Esophagus mucosa (tissue), 1 donor: Measurements from ENCODE around the gene MYO5B. TPM values are rescaled to one million over a fixed set of nuclear protein-coding genes. Genes with fewer than 3 reads are reported as not detected.
"Not testable (repeated sequence)": the region's sequence is repeated elsewhere in the genome, so short reads cannot be mapped to it uniquely, and the experiment has no call there.

Source experiments
- ATAC-seq: fragments of 200-7000 bp; cut with Tn5 transposase; one replicate; pipeline ENCODE4 v1.9.1; 2020
- total RNA-seq: library from RNA; stranded (reverse); gene quantifications from one replicate; pipeline ENCODE4 v1.2.4, GENCODE V29; 2023
- donor health status: DM: yes; HTN: yes; CAD: no.

The MYO5B gene
- total RNA-seq, 1 donor from 2014 or later: 29.6 TPM

DNA sequence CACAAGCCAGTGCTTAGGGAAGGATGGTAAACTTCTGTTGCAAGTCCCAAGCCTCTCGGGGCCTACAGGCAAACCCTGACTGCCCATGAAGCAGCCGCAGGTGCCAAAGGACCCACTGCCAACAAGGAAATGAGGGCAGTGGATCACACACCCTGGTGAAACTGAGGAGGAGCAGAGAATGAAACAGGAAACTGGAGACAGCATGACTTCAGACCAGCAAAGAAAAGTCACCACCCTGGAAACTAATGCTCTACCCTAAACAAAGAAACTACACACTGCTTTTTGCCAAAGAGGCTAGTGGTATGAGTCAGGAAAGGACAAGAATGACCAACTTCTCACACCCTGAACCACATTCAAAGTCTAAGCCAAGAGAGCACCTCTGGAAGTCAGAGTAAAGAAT is 97.2 kb downstream of the MYO5B start:
- ATAC-seq: peak; percentile 90

GRCh38 chr18:50096766-50097435 is 98.0 kb downstream of the MYO5B start:
- ATAC-seq: no peak

- not testable (repeated sequence) for ATAC-seq
Observed at GRCh38 chr18:50094786-50095185, 100.2 kb downstream of the MYO5B start.

DNA sequence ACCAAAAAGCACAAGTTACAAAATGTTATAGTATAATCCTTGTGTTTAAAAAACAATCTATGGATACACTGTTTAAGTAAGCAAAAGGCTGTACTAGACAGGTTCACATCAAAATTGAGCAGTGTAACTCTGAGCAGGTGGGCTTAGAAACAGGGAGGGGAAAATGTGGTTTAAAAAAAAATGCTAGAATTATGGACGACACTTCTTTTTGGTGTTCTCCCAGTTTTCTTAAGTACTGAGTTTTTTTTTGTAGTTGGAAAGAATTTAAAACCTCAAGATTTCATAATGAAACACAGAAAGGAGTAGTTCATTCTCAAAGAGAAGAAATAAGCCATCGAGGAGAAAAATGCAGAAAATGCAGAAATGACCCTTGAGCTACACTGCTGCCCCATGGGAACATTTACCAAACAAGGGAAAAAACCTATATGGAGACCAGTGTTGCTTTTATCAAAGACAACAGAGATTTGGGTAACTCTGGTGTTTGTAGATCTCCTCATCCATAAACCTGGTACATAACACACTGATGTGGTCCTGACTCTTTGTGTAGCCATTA is 100.7 kb downstream of the MYO5B start:
- no peak for ATAC-seq

DNA sequence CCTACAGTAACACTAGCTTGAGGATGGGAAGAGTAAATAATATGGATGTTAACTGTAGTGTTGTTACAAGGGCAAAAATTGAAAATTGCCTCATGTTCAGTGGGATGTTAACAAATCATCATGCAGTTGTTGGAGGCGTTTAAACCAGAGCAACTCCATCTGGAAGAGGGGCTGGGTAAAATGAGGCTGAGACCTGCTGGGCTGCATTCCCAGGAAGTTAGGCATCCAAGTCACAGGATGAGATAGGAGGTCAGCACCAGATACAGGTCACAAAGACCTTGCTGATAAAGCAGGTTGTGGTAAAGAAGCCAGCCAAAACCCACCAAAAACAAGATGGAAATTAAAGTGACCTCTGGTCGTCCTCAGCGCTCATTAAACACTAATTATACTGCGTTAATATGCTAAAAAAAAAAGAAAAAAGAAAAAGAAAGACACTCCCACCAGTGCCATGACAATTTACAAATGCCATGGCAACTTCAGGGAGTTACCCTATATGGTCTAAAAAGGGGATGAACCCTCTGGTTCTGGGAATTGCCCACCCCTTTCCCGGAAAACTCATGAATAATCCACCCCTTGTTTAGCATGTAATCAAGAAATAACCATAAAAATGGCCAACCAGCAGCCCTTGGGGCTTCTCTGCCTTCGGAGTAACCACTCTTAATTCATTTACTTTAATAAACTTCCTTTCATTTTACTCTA is 101.4 kb downstream of the MYO5B start:
- no peak for ATAC-seq

DNA sequence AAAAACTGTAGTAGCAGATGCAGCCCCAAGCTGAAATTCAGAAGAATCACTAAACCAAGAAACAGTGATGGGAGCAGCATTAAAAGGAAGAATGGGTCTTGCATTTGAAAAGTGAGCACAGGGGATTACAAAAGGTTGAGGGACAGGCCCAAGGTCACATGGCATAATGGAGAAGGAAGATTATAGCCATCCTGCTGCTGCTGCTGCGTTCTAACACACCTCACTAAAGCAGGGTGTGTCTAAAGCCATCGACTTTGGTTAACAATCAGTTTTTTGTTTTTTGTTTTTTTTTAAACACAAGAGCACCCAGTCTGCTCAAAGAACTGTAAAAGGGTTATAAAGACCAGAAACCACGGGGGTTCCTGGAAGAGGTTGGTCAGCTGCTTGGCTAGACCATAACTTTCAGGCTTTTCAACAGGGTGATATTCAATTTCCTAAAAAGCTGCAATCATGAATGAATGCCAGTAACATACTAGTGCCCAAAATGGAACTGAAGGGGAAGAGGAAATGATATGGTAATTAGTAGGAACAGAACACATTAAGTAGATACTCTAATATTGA is 102.6 kb downstream of the MYO5B start:
- peak; percentile 50 for ATAC-seq

- no peak for ATAC-seq
Observed at GRCh38 chr18:50091509-50092244, 103.3 kb downstream of the MYO5B start.

GRCh38 chr18:50090370-50091312 is 104.3 kb downstream of the MYO5B start:
- ATAC-seq: no peak

- no peak for ATAC-seq
Observed at GRCh38 chr18:50089702-50090101, 105.2 kb downstream of the MYO5B start.

DNA sequence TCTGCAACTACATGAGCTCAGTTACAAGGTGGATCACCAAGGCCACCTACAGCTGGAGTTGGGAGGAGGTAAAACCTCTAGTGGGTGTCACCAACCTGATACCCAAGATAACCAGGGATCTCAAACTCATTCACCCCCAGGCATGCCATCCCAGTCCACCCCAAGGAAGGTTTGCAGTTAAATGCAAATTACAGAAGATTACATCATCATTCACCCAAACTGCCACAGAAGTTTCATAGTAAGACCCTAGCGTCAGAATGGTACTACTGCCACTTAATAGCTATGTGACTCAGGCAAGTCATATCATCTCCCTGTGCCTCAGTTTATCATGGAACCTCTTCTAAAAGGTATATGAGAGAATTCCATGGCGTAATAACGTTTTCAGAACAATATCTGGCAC is 111.2 kb downstream of the MYO5B start:
- no peak for ATAC-seq

DNA sequence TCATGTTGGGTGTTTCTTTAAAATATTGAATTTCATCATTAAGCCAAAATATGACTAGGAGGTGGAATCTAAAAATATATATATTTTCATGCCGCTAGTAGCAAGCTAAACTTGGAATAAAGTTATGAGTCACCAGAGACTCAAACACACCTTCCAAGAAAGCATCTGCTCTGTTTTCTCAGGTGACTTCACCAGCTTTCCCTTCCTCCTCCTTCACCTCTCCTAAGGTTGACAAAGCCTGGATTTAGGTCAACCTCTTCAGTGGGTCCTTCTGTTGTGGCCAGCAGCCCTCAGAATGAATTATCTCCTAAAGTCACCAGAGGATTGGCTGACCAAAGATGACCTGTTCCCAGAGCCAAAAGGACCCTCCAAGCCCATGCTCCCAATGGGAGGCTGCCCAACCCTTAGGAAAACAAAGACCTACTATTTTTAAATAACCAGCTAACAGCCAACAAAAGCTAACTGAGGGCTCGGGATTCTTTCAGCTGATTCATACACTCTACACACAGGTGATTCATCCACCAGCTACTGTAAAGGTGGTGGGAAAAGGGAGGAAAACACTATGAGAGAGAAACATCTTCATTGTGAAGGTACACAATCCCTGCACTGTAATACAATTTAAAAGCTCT is 113.9 kb downstream of the MYO5B start:
- ATAC-seq: peak; percentile 78

DNA sequence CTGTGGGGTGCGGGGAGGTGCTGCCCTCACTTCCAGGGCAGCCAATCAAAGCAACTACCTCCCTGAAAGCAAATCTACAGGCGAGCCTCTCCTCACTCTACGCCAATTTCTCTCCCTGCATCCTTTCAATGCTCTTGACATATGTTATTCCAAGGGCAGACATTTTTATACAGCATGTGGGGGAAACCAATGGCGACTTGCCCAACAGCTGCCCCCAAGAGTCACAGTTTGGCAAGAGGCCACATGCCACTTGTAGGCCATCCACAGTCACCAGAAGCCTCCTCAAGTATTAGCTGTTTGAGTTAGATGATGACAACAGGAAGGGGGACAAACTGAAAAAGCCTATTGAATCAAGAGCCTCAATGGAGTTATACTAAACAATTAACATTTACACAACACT is 114.6 kb downstream of the MYO5B start:
- no peak for ATAC-seq

DNA sequence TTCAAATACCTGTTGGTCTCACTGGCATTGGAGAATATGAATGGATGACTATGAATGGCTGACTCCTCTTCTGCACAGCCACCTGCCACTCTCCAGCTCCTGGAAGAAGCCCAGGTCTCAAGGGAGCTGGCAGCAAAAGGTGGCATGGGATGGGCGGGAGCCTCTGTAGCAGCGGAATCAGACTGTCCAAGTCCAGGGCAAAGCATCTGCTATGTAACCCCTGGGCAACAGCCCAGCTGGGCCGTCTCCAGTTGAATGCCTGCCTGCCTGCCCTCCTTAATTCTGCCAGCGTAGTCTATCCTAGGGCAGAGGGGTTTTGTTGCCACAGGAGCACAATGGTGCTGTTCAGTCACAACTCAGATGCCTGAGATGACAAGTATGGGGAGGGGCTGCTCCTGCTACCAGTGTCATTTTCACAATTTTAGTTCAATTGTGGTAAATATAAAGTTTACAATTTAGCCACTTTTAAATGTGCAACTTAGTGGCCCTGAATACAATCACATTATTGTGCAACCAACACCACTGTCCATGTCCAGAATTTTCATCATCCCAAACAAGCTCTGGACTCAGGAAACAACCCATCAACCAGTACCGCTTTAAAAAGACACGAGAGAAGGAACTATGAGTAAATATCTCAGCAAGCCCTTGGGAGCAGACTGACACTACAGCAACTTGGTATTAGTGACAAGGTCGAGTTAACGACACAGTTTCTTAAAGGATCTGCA is 115.2 kb downstream of the MYO5B start:
- no peak for ATAC-seq

- no peak for ATAC-seq
Observed at GRCh38 chr18:50076277-50076676, 118.7 kb downstream of the MYO5B start.

DNA sequence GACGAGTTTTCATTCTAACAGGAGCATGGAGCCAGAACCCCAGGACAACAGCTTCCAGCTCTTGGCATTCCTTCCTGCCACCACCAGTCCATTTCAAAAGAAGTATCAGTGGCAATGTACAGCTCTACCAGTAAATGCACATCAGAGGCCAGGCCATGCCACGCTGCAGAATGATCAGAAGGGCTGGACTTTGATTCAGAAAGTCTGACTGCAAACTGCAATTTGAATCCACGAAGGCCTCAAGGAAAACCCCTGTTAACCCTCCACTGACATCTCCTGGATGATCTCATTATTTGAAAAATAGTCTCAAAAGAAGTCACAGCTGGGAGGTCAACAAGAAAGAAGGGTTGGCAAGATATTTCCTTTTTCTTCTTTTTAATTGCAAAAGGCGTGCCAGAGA is 119.2 kb downstream of the MYO5B start:
- no peak for ATAC-seq

DNA sequence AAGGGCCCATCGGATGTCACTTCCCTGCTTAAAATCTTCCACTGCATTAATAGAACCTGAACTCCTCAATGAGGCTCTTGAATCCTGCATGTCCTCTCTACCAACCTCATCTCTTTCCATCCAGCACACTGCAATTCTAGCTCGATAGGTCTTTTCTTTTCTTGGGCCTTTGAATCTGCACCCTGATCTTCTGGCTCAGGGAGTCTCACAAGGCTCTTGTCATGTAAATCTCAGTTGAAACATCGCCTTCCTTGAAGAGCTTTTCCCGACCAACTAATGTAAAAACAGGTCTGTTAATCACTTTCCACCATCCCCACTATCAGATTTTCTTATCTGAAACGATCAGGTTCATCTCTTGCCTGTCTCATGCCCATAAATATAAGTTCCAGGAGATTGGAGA is 120.5 kb downstream of the MYO5B start:
- no peak for ATAC-seq

DNA sequence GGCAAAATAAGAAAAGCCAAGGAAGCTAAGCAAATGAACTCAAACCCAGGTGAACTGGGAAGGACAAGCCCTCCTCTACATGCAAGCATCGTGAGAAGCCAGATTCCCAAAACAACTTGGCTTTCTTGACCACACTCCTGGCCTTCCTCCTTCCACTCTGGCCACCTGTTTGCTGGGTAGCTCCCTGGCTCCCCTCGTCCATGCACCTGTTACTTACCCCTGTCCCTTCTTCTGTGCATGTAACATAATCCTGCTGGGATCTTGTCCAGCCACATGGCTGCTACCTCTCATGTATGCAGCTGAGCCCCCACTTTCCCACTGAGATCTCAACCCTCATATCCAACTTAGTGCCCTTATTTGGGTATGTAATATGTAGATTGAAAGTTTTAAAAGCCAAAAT is 121.6 kb downstream of the MYO5B start:
- no peak for ATAC-seq

DNA sequence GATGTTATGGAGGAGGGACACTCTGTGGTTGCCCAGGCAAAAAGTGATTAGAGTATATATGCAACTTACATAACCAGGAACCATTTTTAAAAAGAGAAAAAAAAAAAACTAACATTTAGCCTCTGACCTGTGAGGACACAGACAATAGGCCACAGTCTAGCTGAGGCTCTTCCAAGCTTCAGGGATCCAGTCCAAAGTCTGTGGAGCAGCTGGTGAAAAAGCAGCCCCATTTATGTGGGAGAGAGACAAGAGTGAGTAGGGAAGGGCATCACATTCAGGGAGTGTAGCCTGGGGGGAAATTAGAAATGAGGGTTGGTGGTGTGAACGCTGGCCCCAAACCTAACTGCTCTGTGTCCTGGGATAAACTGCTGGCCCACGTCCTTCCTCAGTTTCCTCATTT is 122.8 kb downstream of the MYO5B start:
- no peak for ATAC-seq

- no peak for ATAC-seq
Observed at GRCh38 chr18:50071397-50071796, 123.5 kb downstream of the MYO5B start.

- no peak for ATAC-seq
Observed at GRCh38 chr18:50069422-50069821, 125.5 kb downstream of the MYO5B start.

DNA sequence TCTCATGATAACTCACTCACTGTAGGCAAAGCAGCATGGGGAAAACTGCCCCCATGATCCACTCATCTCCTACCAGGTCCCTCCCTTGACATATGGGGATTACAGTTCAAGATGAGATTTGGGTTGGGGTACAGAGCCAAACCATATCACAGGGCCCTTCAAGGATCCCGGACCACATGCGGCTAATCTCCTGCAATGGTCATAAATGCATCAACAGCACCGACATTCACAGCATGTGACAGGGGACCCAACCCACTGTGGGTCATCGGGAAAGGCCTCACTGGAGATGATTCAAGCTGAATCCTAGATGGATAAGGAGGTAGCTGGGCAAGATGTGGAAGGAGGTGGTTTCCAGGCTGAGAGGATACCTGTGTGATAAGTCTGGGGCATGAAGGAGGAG is 129.4 kb downstream of the MYO5B start:
- no peak for ATAC-seq
